Natural killer cell (primary cell): Measurements from ENCODE around the gene RBM15B. TPM values are rescaled to one million over a fixed set of nuclear protein-coding genes. Genes with fewer than 3 reads are reported as not detected.
"Not testable (repeated sequence)": the region's sequence is repeated elsewhere in the genome, so short reads cannot be mapped to it uniquely, and the experiment has no call there.

Experiments
- ATAC-seq, 3 donors: fragments of 150-1000 bp in 2 of 3; fragments of 200-7000 bp in 1 of 3; cut with Tn5 transposase; 1 replicate in 1 of 3; 2 replicates in 2 of 3; pipeline ENCODE4 v1.10.0; 2021; ENCODE audit warnings: mild to moderate bottlenecking in 2 of 3, moderate library complexity in 2 of 3
- DNase-seq, 2 donors: peaks; one replicate each; pipeline versions ENCODE4 v3.0.0 to v3.0.0-alpha.2; 2013 to 2021; ENCODE audit warnings: mixed read lengths in 1 of 2
- H3K27ac ChIP-seq: one replicate; pipeline ENCODE4 v1.5.1; 2013; ENCODE audit warnings: mild to moderate bottlenecking, low read length
- H3K27me3 ChIP-seq: one replicate; pipeline ENCODE4 v1.6.1; 2013; ENCODE audit warnings: low read length; ENCODE audit not compliant: control insufficient read depth, insufficient read depth
- H3K36me3 ChIP-seq: one replicate; pipeline ENCODE4 v1.6.1; 2013; ENCODE audit warnings: low read length; ENCODE audit not compliant: control insufficient read depth, insufficient read depth
- H3K4me1 ChIP-seq: one replicate; pipeline ENCODE4 v1.6.1; 2013; ENCODE audit warnings: low read length; ENCODE audit not compliant: control insufficient read depth, insufficient read depth
- H3K4me3 ChIP-seq: one replicate; pipeline ENCODE4 v1.5.1; 2013; ENCODE audit warnings: low read length
- H3K9me3 ChIP-seq: one replicate; pipeline ENCODE4 v1.6.1; 2013; ENCODE audit warnings: low read length; ENCODE audit not compliant: control insufficient read depth, insufficient read depth
- H3K27ac Mint-ChIP-seq, 2 donors: one replicate each; pipeline ENCODE4 v1.8.0; 2022; ENCODE audit warnings: mild to moderate bottlenecking in 2 of 2, mixed read lengths in 2 of 2, moderate library complexity in 1 of 2
- H3K27me3 Mint-ChIP-seq, 2 donors: one replicate each; pipeline ENCODE4 v1.8.0; 2022; ENCODE audit warnings: low read depth in 2 of 2, mixed read lengths in 2 of 2
- H3K36me3 Mint-ChIP-seq: one replicate; pipeline ENCODE4 v1.8.0; 2022; ENCODE audit warnings: mixed read lengths
- H3K4me1 Mint-ChIP-seq, 2 donors: one replicate each; pipeline ENCODE4 v1.8.0; 2022; ENCODE audit warnings: mixed read lengths in 2 of 2
- H3K4me3 Mint-ChIP-seq: one replicate; pipeline ENCODE4 v1.8.0; 2022; ENCODE audit warnings: mild to moderate bottlenecking, moderate library complexity, mixed read lengths
- H3K9me3 Mint-ChIP-seq, 2 donors: one replicate each; pipeline ENCODE4 v1.8.0; 2022; ENCODE audit warnings: mixed read lengths in 2 of 2
- WGBS: methylation state at CpG from one replicate; pipeline ENCODE4 v1.1.7; 2013; ENCODE audit warnings: missing lambda C conversion rate; ENCODE audit not compliant: insufficient coverage; 5-methylcytosine and 5-hydroxymethylcytosine counted together
- intact Hi-C: fragments of 100-400 bp; cut with micrococcal nuclease; formaldehyde crosslinking; loops from one replicate; pipeline ENCODE4 v1.14.2; 2022
- total RNA-seq, 4 donors: library from RNA; stranded (reverse); fragments of 120-200 nt in 1 of 4; gene quantifications; one replicate each; pipeline versions ENCODE4 v1.2.3 to v1.2.4, GENCODE V29; 2013 to 2022
- TF ChIP-seq, protein P1 (sequence below): fragments of 200-600 bp; IDR thresholded peaks from one replicate; pipeline ENCODE4 v1.8.0; 2022; ENCODE audit warnings: antibody characterized with exemption

Gene RBM15B
- total RNA-seq, 3 donors from 2014 or later (not counting 1 experiment from before 2014, with no cell fraction given): 23.7 to 29.0 (median 28.6) TPM

- peaks cover 46 to 51% of the 10 kb centered on the region in 2 donors for H3K4me1 Mint-ChIP-seq
- H3K36me3 Mint-ChIP-seq: no peaks in the 10 kb centered on the region
- H3K27ac Mint-ChIP-seq: peak overlapping the region; percentile 96 to 98
These were observed 4.8 kb upstream of the RBM15B start for GRCh38 chr3:51386159-51386851.

DNA sequence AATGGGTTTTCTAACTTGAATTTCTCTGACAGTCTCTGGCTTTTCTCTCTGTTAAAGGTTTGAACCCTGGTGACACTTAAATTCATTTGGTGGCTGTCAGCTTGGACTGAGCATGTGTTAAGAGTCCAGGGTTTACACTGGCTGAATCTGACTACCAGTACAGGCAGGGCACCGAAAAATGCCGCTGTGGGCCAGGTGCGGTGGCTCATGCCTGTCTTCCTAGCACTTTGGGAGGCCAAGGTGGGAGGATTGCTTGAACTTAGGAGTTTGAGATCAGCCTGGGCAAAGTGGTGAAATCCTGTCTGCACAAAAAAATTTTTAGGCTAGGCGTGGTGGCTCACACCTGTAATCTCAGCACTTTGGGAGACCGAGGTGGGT, 4.2 kb upstream of the RBM15B start:
- Mint-ChIP-seq H3K4me1 (peaks cover 46 to 51% of the 10 kb centered on the region in 2 donors), H3K27ac (peak overlapping the region; percentile 96 to 98), H3K36me3 (no peaks in the 10 kb centered on the region), H3K27me3 (no peaks in the 10 kb centered on the region), H3K4me3 (no peak overlapping the region), H3K9me3 (no peaks in the 10 kb centered on the region)
- 96% methylated on average over 5 of the region's 5 CpGs for WGBS
- Histone ChIP-seq H3K36me3 (peaks cover 20% of the 10 kb centered on the region), H3K9me3 (no peaks in the 10 kb centered on the region), H3K27me3 (no peaks in the 10 kb centered on the region), H3K27ac (peak overlapping the region; percentile 8), H3K4me3 (no peak overlapping the region), H3K4me1 (peaks cover 46% of the 10 kb centered on the region)
- intact Hi-C loops: loop anchor here (5.0 to 10.0 kb wide), 2 partner anchors 415 to 1032 kb away; partner anchors contain the start of genes CYB561D2, NPRL2 and TMEM115
- ATAC-seq: no peak
- TF ChIP-seq, protein P1, sequence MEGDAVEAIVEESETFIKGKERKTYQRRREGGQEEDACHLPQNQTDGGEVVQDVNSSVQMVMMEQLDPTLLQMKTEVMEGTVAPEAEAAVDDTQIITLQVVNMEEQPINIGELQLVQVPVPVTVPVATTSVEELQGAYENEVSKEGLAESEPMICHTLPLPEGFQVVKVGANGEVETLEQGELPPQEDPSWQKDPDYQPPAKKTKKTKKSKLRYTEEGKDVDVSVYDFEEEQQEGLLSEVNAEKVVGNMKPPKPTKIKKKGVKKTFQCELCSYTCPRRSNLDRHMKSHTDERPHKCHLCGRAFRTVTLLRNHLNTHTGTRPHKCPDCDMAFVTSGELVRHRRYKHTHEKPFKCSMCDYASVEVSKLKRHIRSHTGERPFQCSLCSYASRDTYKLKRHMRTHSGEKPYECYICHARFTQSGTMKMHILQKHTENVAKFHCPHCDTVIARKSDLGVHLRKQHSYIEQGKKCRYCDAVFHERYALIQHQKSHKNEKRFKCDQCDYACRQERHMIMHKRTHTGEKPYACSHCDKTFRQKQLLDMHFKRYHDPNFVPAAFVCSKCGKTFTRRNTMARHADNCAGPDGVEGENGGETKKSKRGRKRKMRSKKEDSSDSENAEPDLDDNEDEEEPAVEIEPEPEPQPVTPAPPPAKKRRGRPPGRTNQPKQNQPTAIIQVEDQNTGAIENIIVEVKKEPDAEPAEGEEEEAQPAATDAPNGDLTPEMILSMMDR: no peak
- DNase-seq: no peak

More at GRCh38 chr3:51386159-51386851, 4.8 kb upstream of the RBM15B start:
- H3K9me3 Mint-ChIP-seq: no peaks in the 10 kb centered on the region
- Histone ChIP-seq H3K27ac (peak overlapping the region; percentile 8), H3K36me3 (peaks cover 20% of the 10 kb centered on the region), H3K9me3 (no peaks in the 10 kb centered on the region), H3K4me1 (peaks cover 44% of the 10 kb centered on the region), H3K4me3 (no peak overlapping the region), H3K27me3 (no peaks in the 10 kb centered on the region)
- TF ChIP-seq, protein P1: no peak
- intact Hi-C loops: loop anchor here (5.0 to 10.0 kb wide), 2 partner anchors 416 to 1032 kb away; partner anchors contain the start of genes CYB561D2, NPRL2 and TMEM115
- ATAC-seq (no peak), DNase-seq (no peak)
- H3K4me3 Mint-ChIP-seq: peak overlapping the region; percentile 97
- 44% methylated on average over 8 of the region's 8 CpGs for WGBS
- no peaks in the 10 kb centered on the region for H3K27me3 Mint-ChIP-seq

- H3K4me1 ChIP-seq: peaks cover 50% of the 10 kb centered on the region
- H3K27me3 Mint-ChIP-seq, H3K36me3 Mint-ChIP-seq, H3K9me3 ChIP-seq, H3K4me3 ChIP-seq, H3K9me3 Mint-ChIP-seq, ATAC-seq, DNase-seq, H3K27ac ChIP-seq, H3K27me3 ChIP-seq, H3K4me3 Mint-ChIP-seq: not testable (repeated sequence)
- 91% methylated on average over 6 of the region's 6 CpGs for whole genome bisulfite sequencing
- peaks cover 20% of the 10 kb centered on the region for H3K36me3 ChIP-seq
- intact Hi-C loops: loop anchor here (5.0 to 10.0 kb wide), 2 partner anchors 415 to 1032 kb away; partner anchors contain the start of genes CYB561D2, NPRL2 and TMEM115
- Mint-ChIP-seq H3K4me1 (peaks cover 46 to 51% of the 10 kb centered on the region in 2 donors), H3K27ac (peak overlapping the region in 1 of 2 donors; percentile 1)
These were observed 3.8 kb upstream of the RBM15B start for GRCh38 chr3:51387281-51387680.

GRCh38 chr3:51388286-51389029, 2.6 kb upstream of the RBM15B start:
- ATAC-seq: no peak
- H3K27ac Mint-ChIP-seq: no peak overlapping the region
- WGBS: 88% methylated on average over 6 of the region's 6 CpGs
- TF ChIP-seq, protein P1: no peak
- Histone ChIP-seq H3K27me3 (no peaks in the 10 kb centered on the region), H3K27ac (no peak overlapping the region), H3K4me1 (peaks cover 61% of the 10 kb centered on the region), H3K9me3 (no peaks in the 10 kb centered on the region), H3K4me3 (no peak overlapping the region), H3K36me3 (peaks cover 32% of the 10 kb centered on the region)
- H3K27me3 Mint-ChIP-seq: no peaks in the 10 kb centered on the region
- H3K36me3 Mint-ChIP-seq: no peaks in the 10 kb centered on the region
- no peaks in the 10 kb centered on the region for H3K9me3 Mint-ChIP-seq
- intact Hi-C loops: loop anchor here (5.0 to 10.0 kb wide), 2 partner anchors 414 to 1034 kb away; partner anchors contain the start of genes CYB561D2, NPRL2 and TMEM115
- DNase-seq: no peak
- H3K4me3 Mint-ChIP-seq: no peak overlapping the region
- H3K4me1 Mint-ChIP-seq: peaks cover 46 to 57% of the 10 kb centered on the region in 2 donors
